H1 (cell line): ENCODE results near the gene RXRA. TPM values are rescaled to one million over a fixed set of nuclear protein-coding genes. Genes with fewer than 3 reads are reported as not detected.

Experiments used
- CTCF ChIA-PET: fragments of 300-600 bp; sonication (Branson Sonifier 250); formaldehyde crosslinking; loops from one replicate; lab custom pipeline; 2021; ENCODE audit not compliant: partially characterized antibody; lab: Charles Lee
- POLR2A ChIA-PET: fragments of 300-600 bp; sonication (Branson Sonifier 250); formaldehyde crosslinking; loops from one replicate; lab custom pipeline; 2021; ENCODE audit warnings: inconsistent platforms; ENCODE audit not compliant: partially characterized antibody; lab: Charles Lee
- DNase-seq, 2 experiments: peaks; one replicate each; pipeline versions ENCODE4 v3.0.0 to v3.0.0-alpha.2; 2010 to 2022; ENCODE audit warnings: low spot score in 2 of 2, low read depth in 1 of 2, mixed read lengths in 1 of 2
- FAIRE-seq: peaks from 2 replicates; lab custom pipeline; 2011; peaks lifted over from hg19 to GRCh38; lab: Jason Lieb, UNC
- H2AFZ ChIP-seq: 2 replicates; pipeline ENCODE4 v1.8.1; 2012; ENCODE audit warnings: low read length, inconsistent platforms
- H2AK5ac ChIP-seq: 2 replicates; pipeline ENCODE4 v1.6.1; 2013; ENCODE audit warnings: low read depth, low read length
- H2BK120ac ChIP-seq: replicated peaks from 2 replicates; pipeline ENCODE3; 2013; ENCODE audit warnings: low read depth, low read length, inconsistent platforms
- H2BK12ac ChIP-seq: 2 replicates; pipeline ENCODE4 v1.6.1; 2013; ENCODE audit warnings: low read depth, low read length
- H2BK15ac ChIP-seq: 2 replicates; pipeline ENCODE4 v1.6.1; 2013; ENCODE audit warnings: low read length
- H2BK20ac ChIP-seq: 2 replicates; pipeline ENCODE4 v1.6.1; 2013; ENCODE audit warnings: low read length
- H2BK5ac ChIP-seq: 2 replicates; pipeline ENCODE4 v1.6.1; 2013; ENCODE audit warnings: low read depth, low read length
- H3K14ac ChIP-seq: 2 replicates; pipeline ENCODE4 v1.6.1; 2013; ENCODE audit warnings: inconsistent platforms; ENCODE audit not compliant: insufficient read length
- H3K18ac ChIP-seq: 2 replicates; pipeline ENCODE4 v1.6.1; 2013; ENCODE audit warnings: low read length; ENCODE audit errors: extremely low read depth
- H3K23ac ChIP-seq: 2 replicates; pipeline ENCODE4 v1.6.1; 2013; ENCODE audit warnings: inconsistent platforms; ENCODE audit not compliant: insufficient read length
- H3K23me2 ChIP-seq: 2 replicates; pipeline ENCODE4 v1.6.1; 2013; ENCODE audit warnings: low read depth, low read length
- H3K27ac ChIP-seq: 2 replicates; pipeline ENCODE4 v1.6.1; 2011; ENCODE audit warnings: low read depth, low read length, inconsistent platforms
- H3K27me3 ChIP-seq, 4 experiments: replicated peaks in 1 of 4; 1 replicate in 1 of 4; 2 replicates in 3 of 4; pipeline versions ENCODE4 v1.6.1 to v1.8.1; 2011 to 2013; ENCODE audit warnings: low read length in 3 of 4, mild to moderate bottlenecking in 3 of 4, inconsistent platforms in 2 of 4, mixed read lengths in 2 of 4, moderate library complexity in 1 of 4; ENCODE audit not compliant: control insufficient read depth in 3 of 4, insufficient read depth in 3 of 4; ENCODE audit errors: extremely low read depth in 1 of 4
- H3K36me3 ChIP-seq, 4 experiments: 2 replicates each; pipeline versions ENCODE4 v1.6.1 to v1.8.1; 2011 to 2013; ENCODE audit warnings: mild to moderate bottlenecking in 4 of 4, low read length in 3 of 4, moderate library complexity in 2 of 4, control low read depth in 1 of 4, inconsistent platforms in 1 of 4; ENCODE audit not compliant: insufficient read depth in 4 of 4, control insufficient read depth in 2 of 4
- H3K4ac ChIP-seq: replicated peaks from 2 replicates; pipeline ENCODE3; 2013; ENCODE audit warnings: low read length, low read depth, mixed read lengths, inconsistent platforms; ENCODE audit not compliant: insufficient read length
- H3K4me1 ChIP-seq, 4 experiments: replicated peaks in 1 of 4; 1 replicate in 1 of 4; 2 replicates in 3 of 4; pipeline versions ENCODE4 v1.6.1 to v1.8.1; 2011 to 2013; ENCODE audit warnings: low read length in 3 of 4, inconsistent platforms in 2 of 4, mixed read lengths in 1 of 4; ENCODE audit not compliant: insufficient read depth in 4 of 4, control insufficient read depth in 3 of 4
- H3K4me2 ChIP-seq, 2 experiments: 2 replicates each; pipeline versions ENCODE4 v1.6.1 to v1.8.1; 2011 to 2013; ENCODE audit warnings: low read depth in 2 of 2, low read length in 2 of 2, control low read depth in 1 of 2, inconsistent platforms in 1 of 2, mild to moderate bottlenecking in 1 of 2; ENCODE audit not compliant: insufficient read depth in 1 of 2
- H3K4me3 ChIP-seq, 4 experiments: fragments of 200-600, 300-600 bp in 1 of 4; sonication (generic), shearing (Covaris generic), sonication (Bioruptor Twin) in 1 of 4; 2 replicates each; pipeline versions ENCODE4 v1.5.1 to v1.8.1; 2011 to 2016; ENCODE audit warnings: low read length in 4 of 4, low read depth in 3 of 4, control low read depth in 2 of 4, inconsistent platforms in 2 of 4, mild to moderate bottlenecking in 2 of 4, mixed read lengths in 1 of 4, moderate library complexity in 1 of 4; ENCODE audit not compliant: insufficient read depth in 2 of 4; ENCODE audit errors: extremely low read depth in 1 of 4
- H3K56ac ChIP-seq: replicated peaks from 2 replicates; pipeline ENCODE3; 2013; ENCODE audit warnings: low read depth, mild to moderate bottlenecking, mixed read lengths, low read length, inconsistent platforms; ENCODE audit not compliant: insufficient read length
- H3K79me1 ChIP-seq: 2 replicates; pipeline ENCODE4 v1.6.1; 2013; ENCODE audit warnings: low read depth, low read length, control low read depth
- H3K79me2 ChIP-seq, 2 experiments: 2 replicates each; pipeline versions ENCODE4 v1.6.1 to v1.8.1; 2012 to 2013; ENCODE audit warnings: low read length in 2 of 2, mild to moderate bottlenecking in 2 of 2, inconsistent platforms in 1 of 2; ENCODE audit not compliant: insufficient read depth in 2 of 2, control insufficient read depth in 1 of 2
- H3K9ac ChIP-seq, 4 experiments: replicated peaks in 1 of 4; 1 replicate in 1 of 4; 2 replicates in 3 of 4; pipeline versions ENCODE4 v1.6.1 to v1.8.1; 2011 to 2013; ENCODE audit warnings: low read depth in 3 of 4, low read length in 3 of 4, control low read depth in 2 of 4, mild to moderate bottlenecking in 2 of 4, moderate library complexity in 2 of 4, inconsistent platforms in 1 of 4; ENCODE audit errors: extremely low read depth in 1 of 4
- H3K9me3 ChIP-seq, 2 experiments: 2 replicates each; pipeline versions ENCODE4 v1.6.1 to v1.8.1; 2012 to 2013; ENCODE audit warnings: mild to moderate bottlenecking in 2 of 2, moderate library complexity in 2 of 2, control low read depth in 1 of 2, inconsistent platforms in 1 of 2, low read depth in 1 of 2, low read length in 1 of 2, mixed read lengths in 1 of 2; ENCODE audit not compliant: insufficient read depth in 2 of 2
- H4K20me1 ChIP-seq, 2 experiments: replicated peaks in 1 of 2; 2 replicates each; pipeline versions ENCODE3 to v1.8.1; 2011 to 2013; ENCODE audit warnings: inconsistent platforms in 2 of 2, low read length in 2 of 2, mild to moderate bottlenecking in 1 of 2; ENCODE audit not compliant: insufficient read depth in 2 of 2, control insufficient read depth in 1 of 2
- H4K5ac ChIP-seq: 2 replicates; pipeline ENCODE4 v1.6.1; 2013; ENCODE audit warnings: low read length, low read depth, mixed read lengths, inconsistent platforms; ENCODE audit not compliant: insufficient read length
- H4K8ac ChIP-seq: 2 replicates; pipeline ENCODE4 v1.8.0; 2013; ENCODE audit warnings: mild to moderate bottlenecking, moderate library complexity, low read length, inconsistent platforms; ENCODE audit not compliant: insufficient read depth; ENCODE audit errors: extremely low read depth
- H4K91ac ChIP-seq: replicated peaks from 2 replicates; pipeline ENCODE3; 2013; ENCODE audit warnings: low read length, mixed read lengths, inconsistent platforms; ENCODE audit not compliant: insufficient read length
- ASH2L ChIP-seq: fragments of 200-600, 300-600 bp; sonication (generic); IDR thresholded peaks from one replicate; pipeline ENCODE4 v1.7.1; 2017; ENCODE audit warnings: low read length
- BRCA1 ChIP-seq: IDR thresholded peaks from 2 replicates; pipeline ENCODE4 v1.6.1; 2012; ENCODE audit warnings: low read depth, low read length, improper control_type of control experiment
- CEBPB ChIP-seq: IDR thresholded peaks from 2 replicates; pipeline ENCODE4 v1.6.1; 2012; ENCODE audit warnings: low read depth, low read length
- CHD2 ChIP-seq: IDR thresholded peaks from 2 replicates; pipeline ENCODE4 v1.6.1; 2012; ENCODE audit warnings: low read length, improper control_type of control experiment
- EP300 ChIP-seq, 2 experiments: IDR thresholded peaks; 1 replicate in 1 of 2; 2 replicates in 1 of 2; pipeline ENCODE4 v1.6.1; 2011 to 2012; ENCODE audit warnings: low read depth in 2 of 2, low read length in 2 of 2, mild to moderate bottlenecking in 2 of 2, borderline replicate concordance in 1 of 2, inconsistent platforms in 1 of 2, moderate library complexity in 1 of 2
- HDAC2 ChIP-seq, 2 experiments: fragments of 300-600 bp in 1 of 2; sonication (generic) in 1 of 2; IDR thresholded peaks; 2 replicates each; pipeline ENCODE4 v1.6.1; 2011 to 2012; ENCODE audit warnings: low read depth in 2 of 2, low read length in 2 of 2, mild to moderate bottlenecking in 2 of 2, moderate library complexity in 2 of 2, borderline replicate concordance in 1 of 2, inconsistent platforms in 1 of 2
- KDM4A ChIP-seq: IDR thresholded peaks from one replicate; pipeline ENCODE4 v1.7.1; 2012; ENCODE audit warnings: low read depth, mild to moderate bottlenecking, moderate library complexity, low read length, inconsistent platforms; ENCODE audit not compliant: severe bottlenecking
- KDM5A ChIP-seq: fragments of 200-600 bp; IDR thresholded peaks from 2 replicates; pipeline ENCODE4 v1.7.1; 2012; ENCODE audit warnings: mild to moderate bottlenecking, low read length, inconsistent platforms, mixed read lengths
- MAFK ChIP-seq: IDR thresholded peaks from 2 replicates; pipeline ENCODE4 v1.6.1; 2012; ENCODE audit warnings: low read depth, mild to moderate bottlenecking, improper control_type of control experiment, low read length
- RNF2 ChIP-seq: fragments of 200-900, 300-1000 bp; sonication (generic); IDR thresholded peaks from 2 replicates; pipeline ENCODE4 v1.7.1; 2016; ENCODE audit warnings: borderline replicate concordance, low read depth, mild to moderate bottlenecking, antibody characterized with exemption, low read length; ENCODE audit not compliant: poor library complexity, severe bottlenecking; ENCODE audit errors: missing control alignments
- RXRA ChIP-seq: IDR thresholded peaks from 2 replicates; pipeline ENCODE4 v1.6.1; 2011; ENCODE audit warnings: low read depth, mild to moderate bottlenecking, low read length, moderate library complexity; ENCODE audit not compliant: insufficient read depth
- YY1 ChIP-seq: IDR thresholded peaks from 2 replicates; pipeline ENCODE4 v1.6.1; 2011; ENCODE audit warnings: low read depth, mild to moderate bottlenecking, low read length
- WGBS, 2 experiments: shearing (Covaris generic) in 1 of 2; methylation state at CpG; one replicate each; pipeline versions ENCODE4 v1.1.6 to v1.1.7; 2013 to 2015; ENCODE audit warnings: low lambda C conversion rate in 2 of 2, mixed read lengths in 2 of 2, inconsistent platforms in 1 of 2, low coverage in 1 of 2, missing lambda C conversion rate in 1 of 2; ENCODE audit not compliant: insufficient replicate concordance in 2 of 2, insufficient coverage in 1 of 2, insufficient read length in 1 of 2; ENCODE audit errors: extremely low coverage in 1 of 2, missing lambda C conversion rate in 1 of 2; 5-methylcytosine and 5-hydroxymethylcytosine counted together
- polyA plus RNA-seq, 7 experiments: library from polyadenylated mRNA; depleted of rRNA in 3 of 7; stranded (reverse) in 5 of 7; unstranded in 2 of 7; fragments of >200 nt in 5 of 7; fragments of 200-250 nt in 2 of 7; gene quantifications; 1 replicate in 5 of 7; 2 replicates in 1 of 7; 4 replicates in 1 of 7; pipeline versions ENCODE4 v1.2.1 to v1.2.3, GENCODE V29; 2011 to 2013; ENCODE audit warnings: missing spikeins in 2 of 7, mixed read lengths in 2 of 7
- total RNA-seq: library from RNA; stranded (reverse); fragmentation: NEBNext Ultra II Directional; extraction: Animal tissue kit (Norgen Biotek cat#: 25700); gene quantifications from 2 replicates; pipeline ENCODE4 v1.2.1, GENCODE V29; 2021

RXRA gene
- total and polyA plus RNA-seq, 2 of the 8 experiments (the other 6 are each of a cell fraction or from before 2014, with no cell fraction given) = 9.8 to 29.4 TPM

GRCh38 chr9:134473141-134474054 lies 147.1 kb downstream of the RXRA start:
- Histone ChIP-seq H2BK5ac (no peak overlapping the region), H3K4me3 (no peak overlapping the region), H4K5ac (no peak overlapping the region), H2BK12ac (no peak overlapping the region), H3K56ac (no peak overlapping the region), H3K79me1 (no peaks in the 10 kb centered on the region), H3K4me2 (no peak overlapping the region), H3K18ac (no peak overlapping the region), H3K27me3 (no peaks in the 10 kb centered on the region), H2BK120ac (no peak overlapping the region), H3K9ac (no peak overlapping the region), H3K9me3 (peaks cover 4 to 12% of the 10 kb centered on the region in 2 experiments; a peak in 1 of 4 replicates), H2AK5ac (no peak overlapping the region), H3K4me1 (no peaks in the 10 kb centered on the region), H3K23me2 (no peaks in the 10 kb centered on the region), H3K4ac (no peak overlapping the region), H4K8ac (no peak overlapping the region; the same call in 1 of the 2 replicates), H3K36me3 (no peaks in the 10 kb centered on the region), H4K91ac (peak overlapping the region; percentile 6), H3K23ac (no peak overlapping the region), H3K79me2 (no peaks in the 10 kb centered on the region), H2AFZ (no peak overlapping the region), H3K14ac (no peak overlapping the region), H4K20me1 (no peaks in the 10 kb centered on the region), H2BK20ac (no peak overlapping the region), H2BK15ac (no peak overlapping the region), H3K27ac (no peak overlapping the region)
- POLR2A ChIA-PET = no interaction called here
- CTCF ChIA-PET = interaction anchor here (1.2 to 1.4 kb wide), 2 partner anchors 128 to 225 kb away, joined by 3 read pairs; no protein-coding TSS in a partner anchor
- WGBS, 2 experiments = 89% methylated on average over 24 of the region's 26 CpGs; no CpG with 5 or more reads in 1 of the 2 experiments
- FAIRE-seq (no peak), DNase-seq (no peak)
- TF ChIP-seq HDAC2 (IDR thresholded peaks at IDR 0.05; ENCODE audit: borderline replicate concordance in 1 of 2, low read depth in 2 of 2, low read length in 2 of 2) = no peak
- TF ChIP-seq CHD2 = no peak
- TF ChIP-seq KDM4A = no peak
- no peak for TF ChIP-seq CEBPB
- no peak for TF ChIP-seq YY1
- TF ChIP-seq BRCA1 = no peak
- no peak for TF ChIP-seq KDM5A
- TF ChIP-seq RNF2 = no peak
- no peak for TF ChIP-seq ASH2L
- TF ChIP-seq EP300 (IDR thresholded peaks at IDR 0.05; ENCODE audit: borderline replicate concordance in 1 of 2, low read depth in 2 of 2, low read length in 2 of 2) = no peak
- TF ChIP-seq RXRA = no peak
- no peak for TF ChIP-seq MAFK
